VCaP (cell line): ENCODE data around the gene STXBP6.
"Not testable (repeated sequence)": the region's sequence is repeated elsewhere in the genome, so short reads cannot be mapped to it uniquely, and the experiment has no call there.

Source experiments
- H3K27ac ChIP-seq: fragments of 450-650 bp; 2 replicates; pipeline ENCODE4 v1.5.1; 2017
- TF ChIP-seq, protein P1 (sequence below): fragments of 450-650 bp; conservative IDR thresholded peaks from 2 replicates; pipeline ENCODE4 v1.5.1; 2017; ENCODE audit warnings: mild to moderate bottlenecking, moderate library complexity

Gene STXBP6

GRCh38 chr14:24964591-24964990 lies 85.4 kb downstream of the STXBP6 start:
- peak overlapping the region; percentile 65 for H3K27ac ChIP-seq
- TF ChIP-seq, protein P1, sequence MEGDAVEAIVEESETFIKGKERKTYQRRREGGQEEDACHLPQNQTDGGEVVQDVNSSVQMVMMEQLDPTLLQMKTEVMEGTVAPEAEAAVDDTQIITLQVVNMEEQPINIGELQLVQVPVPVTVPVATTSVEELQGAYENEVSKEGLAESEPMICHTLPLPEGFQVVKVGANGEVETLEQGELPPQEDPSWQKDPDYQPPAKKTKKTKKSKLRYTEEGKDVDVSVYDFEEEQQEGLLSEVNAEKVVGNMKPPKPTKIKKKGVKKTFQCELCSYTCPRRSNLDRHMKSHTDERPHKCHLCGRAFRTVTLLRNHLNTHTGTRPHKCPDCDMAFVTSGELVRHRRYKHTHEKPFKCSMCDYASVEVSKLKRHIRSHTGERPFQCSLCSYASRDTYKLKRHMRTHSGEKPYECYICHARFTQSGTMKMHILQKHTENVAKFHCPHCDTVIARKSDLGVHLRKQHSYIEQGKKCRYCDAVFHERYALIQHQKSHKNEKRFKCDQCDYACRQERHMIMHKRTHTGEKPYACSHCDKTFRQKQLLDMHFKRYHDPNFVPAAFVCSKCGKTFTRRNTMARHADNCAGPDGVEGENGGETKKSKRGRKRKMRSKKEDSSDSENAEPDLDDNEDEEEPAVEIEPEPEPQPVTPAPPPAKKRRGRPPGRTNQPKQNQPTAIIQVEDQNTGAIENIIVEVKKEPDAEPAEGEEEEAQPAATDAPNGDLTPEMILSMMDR: no peak

DNA sequence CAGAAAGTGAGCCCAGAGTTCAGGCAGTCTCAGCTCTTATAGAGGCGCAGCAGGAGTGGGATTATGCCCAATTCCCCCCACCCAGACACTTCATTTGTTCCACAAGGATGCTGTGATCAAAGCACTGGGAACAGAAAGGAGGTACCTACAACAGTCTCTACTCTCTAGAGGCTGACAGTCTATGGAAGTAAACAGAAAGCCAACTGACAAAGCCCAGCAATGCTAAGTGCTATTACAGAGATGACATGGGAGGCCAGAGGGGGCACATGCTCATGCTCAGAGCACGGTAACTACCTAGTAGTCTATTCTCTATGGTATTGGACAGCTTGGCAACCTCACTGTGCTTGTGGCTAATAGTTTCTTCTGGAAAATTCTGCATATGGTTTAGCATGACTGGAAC lies 85.9 kb downstream of the STXBP6 start:
- H3K27ac ChIP-seq: peak overlapping the region; percentile 65
- TF ChIP-seq, protein P1: no peak

- not testable (repeated sequence) for H3K27ac ChIP-seq
These were observed 87.8 kb downstream of the STXBP6 start for GRCh38 chr14:24962118-24962517.

DNA sequence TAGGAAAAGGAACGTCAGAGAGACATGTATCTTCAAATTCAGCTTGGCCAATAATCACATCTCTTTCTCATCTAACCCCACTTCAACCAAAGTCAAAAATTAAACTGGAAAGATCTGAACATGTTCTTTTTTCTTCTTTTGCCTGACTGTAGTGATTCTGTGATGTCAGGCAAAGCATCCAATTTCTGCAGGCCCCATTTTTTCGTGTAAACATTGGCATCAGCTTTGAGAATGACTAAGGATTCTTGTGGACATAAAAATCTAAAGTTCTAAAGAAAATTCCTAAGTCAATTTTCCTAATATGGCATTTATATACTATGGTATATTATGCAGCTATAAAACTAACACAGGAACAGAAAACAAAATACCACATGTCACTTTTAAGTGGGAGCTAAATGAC lies 89.1 kb downstream of the STXBP6 start:
- no peak overlapping the region for H3K27ac ChIP-seq

GRCh38 chr14:24959791-24960331 lies 90.1 kb downstream of the STXBP6 start:
- H3K27ac ChIP-seq: peak overlapping the region; percentile 49
- TF ChIP-seq, protein P1: no peak

More for the DNA sequence above, 89.1 kb downstream of the STXBP6 start:
- TF ChIP-seq, protein P1: no peak

DNA sequence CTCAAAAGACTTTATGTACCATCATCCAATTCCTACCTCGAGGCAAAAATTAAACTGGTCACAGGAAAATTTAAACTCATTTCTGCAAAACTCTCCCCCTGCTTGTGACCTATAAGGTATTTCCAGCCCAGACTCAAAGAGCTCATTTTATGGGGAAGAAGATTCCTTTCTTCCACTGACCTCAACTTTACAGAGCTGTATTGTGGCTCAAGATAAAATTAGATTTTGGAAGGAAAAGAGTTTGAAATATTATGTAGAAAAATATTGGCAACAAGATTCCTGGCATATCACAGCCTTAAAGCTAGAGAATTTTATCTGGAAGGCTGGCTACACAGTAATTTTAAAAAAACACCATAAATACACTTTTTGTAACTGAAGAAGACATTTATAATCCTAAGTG lies 91.7 kb downstream of the STXBP6 start:
- TF ChIP-seq, protein P1: no peak
- no peak overlapping the region for H3K27ac ChIP-seq

DNA sequence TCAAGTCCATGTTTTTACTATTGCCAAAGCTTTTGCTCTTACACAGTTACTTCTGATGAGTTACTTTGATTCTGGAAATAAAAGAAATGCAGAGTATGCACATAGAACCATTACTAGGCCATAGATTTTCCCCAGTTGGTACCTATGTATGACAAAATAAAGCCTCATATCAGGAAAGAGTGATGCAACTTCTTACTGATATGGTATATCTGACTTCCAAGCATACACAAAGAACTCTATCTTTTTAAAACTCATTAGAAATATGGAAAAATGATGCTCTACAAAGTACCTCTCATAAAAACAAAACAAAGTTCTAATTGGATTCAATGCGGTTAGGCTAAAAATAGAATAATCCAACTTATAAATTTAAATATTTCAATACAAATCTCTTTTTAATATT lies 92.1 kb downstream of the STXBP6 start:
- no peak overlapping the region for H3K27ac ChIP-seq

GRCh38 chr14:24956104-24956503 lies 93.8 kb downstream of the STXBP6 start:
- TF ChIP-seq, protein P1: no peak
- no peak overlapping the region for H3K27ac ChIP-seq

More for the DNA sequence above, 92.1 kb downstream of the STXBP6 start:
- TF ChIP-seq, protein P1: no peak
